Stimulated activated naive CD8-positive, alpha-beta T cell treated with anti-CD3 and anti-CD28 coated beads, Interleukin-15, Interleukin-2, amounts not matched to agents 100 U/mL and 50 U/mL, for 24 hours (primary cell): ENCODE measurements around the gene EIF4EBP2.

ENCODE experiments used
- ATAC-seq: fragments of 150-1000 bp; cut with Tn5 transposase; one replicate; pipeline ENCODE4 v1.10.0; 2021
- DNase-seq: peaks from one replicate; pipeline ENCODE4 v3.0.0; 2021

EIF4EBP2 gene

DNA sequence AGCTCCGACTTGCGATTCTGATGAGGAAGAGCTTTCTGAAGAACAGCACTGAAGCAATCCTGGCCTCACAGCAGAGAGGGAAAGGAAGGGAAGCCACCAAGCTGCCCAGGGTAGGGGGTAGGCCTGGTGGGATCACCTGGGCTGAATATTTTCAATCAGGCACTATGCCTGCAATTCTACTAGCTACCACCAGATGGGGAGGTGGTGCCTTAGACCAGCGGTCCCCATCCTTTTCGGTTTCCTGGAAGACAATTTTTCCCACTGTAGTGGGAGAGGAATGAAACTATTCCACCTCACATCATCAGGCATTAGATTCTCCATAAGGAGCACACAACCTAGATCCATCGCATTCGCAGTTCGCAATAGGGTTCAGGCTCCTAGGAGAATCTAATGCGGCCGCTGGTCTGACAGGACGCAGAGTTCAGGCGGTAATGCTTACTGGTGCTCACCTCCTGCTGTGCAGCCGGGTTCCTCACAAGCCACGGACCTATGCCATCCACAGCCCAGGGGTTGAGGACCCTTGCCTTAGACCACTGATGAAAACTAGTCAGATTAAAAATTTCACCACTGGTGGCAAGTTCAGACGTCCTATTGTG, 24.3 kb upstream of the EIF4EBP2 start:
- DNase-seq (peak; percentile 19), ATAC-seq (no peak)

DNA sequence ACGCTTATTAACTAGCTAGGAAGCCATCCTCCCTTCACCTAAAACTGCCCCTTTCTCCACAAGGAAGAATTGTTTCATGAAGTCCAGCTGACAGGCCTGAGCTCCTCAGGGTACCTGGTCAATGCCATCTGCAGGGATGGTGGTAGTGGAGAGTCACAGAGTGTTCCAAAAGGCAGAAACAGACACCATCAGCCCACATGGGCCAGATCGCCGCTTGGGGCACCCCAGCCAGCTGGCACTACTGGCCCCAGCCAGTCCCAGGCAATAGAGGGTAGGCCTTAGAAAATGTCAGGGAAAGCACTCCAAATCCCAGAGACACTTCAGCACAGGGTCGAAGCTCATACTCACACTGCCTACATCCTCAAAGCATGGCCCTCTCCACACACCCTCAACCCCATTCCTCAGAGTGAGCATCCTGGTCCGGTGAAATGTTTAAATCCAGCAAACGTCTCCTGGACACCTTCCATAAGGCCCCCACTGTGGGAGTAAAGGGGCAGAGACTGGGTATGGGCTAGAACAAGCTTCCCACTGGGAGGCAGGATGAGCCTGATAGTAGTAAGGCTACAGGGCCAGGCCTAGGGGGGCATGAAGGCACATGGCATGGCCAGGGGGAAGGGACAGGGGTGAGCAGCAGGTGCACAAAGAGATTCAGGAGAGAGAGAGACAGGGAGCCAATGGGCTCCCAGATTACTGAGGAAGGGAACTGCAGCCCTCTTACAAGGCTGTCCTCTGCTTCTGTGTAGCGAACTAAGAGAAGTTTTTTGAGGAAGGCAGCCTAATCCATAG, 23.4 kb upstream of the EIF4EBP2 start:
- ATAC-seq = no peak
- DNase-seq = no peak

DNA sequence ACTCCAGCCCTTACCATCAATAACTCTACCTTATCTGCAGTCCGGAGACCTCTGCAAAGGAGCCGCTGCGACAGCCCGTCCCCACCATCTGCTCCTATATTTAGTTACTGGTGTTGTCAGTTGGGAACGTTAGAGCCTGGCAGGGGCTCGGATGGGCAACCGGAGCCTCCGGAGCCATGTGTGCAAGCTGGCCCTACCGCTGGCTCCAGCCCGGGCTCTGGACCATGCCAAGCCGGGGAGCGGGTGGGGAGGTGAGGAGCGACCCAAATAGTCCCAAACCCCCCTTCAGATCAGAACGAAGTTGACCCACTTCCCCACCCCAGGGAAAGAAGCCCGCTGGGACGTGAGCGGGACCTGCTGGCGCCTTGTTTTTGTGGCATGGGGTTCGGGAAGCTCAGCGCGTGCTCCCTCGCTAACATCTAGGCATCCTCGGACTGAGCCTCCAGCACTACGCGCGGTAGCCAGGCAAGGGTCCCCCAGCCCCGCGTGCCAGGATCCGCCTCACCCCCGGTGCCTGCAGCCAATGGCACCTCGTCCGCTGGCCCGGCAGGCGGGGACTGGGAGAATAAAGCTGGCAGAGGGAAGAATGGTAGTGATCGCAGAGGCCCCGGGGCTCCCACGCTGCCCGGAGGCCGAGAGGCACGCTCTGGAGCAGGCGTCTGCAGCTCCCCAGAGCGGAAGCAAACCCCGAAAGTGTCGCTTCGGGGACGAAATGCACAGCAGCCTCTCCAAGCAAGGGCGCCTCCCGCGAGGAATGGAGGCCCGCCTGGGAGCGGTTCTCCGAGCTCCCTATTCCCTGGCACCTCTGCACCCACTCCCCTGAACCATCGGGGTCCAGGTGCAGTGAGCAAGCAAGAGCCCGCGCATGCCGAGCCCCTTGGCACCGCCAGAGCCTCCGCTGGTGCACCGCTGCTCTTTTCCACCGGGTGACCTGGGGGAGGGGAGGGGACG, 22.2 kb upstream of the EIF4EBP2 start:
- peak; percentile 52 for DNase-seq
- ATAC-seq = peak; percentile 37

DNA sequence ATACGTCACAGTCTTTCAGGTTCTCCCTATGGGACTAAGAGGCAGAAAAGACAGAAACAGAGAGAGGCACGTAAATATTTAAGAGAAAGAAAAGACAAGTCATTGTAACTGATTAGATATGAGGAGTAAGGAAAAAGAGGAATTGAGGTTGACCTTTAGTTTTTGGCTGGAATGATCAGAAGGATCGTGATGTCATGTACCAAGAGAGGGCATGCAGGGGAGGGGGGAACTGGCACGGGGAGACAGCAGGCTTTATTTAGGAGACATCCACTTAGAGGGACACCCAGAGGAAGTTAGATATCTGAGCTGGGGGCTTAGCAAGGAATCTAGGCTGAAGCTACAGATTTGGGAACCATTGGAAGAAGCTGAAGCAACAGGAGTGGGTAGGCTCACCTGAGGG, 12.3 kb upstream of the EIF4EBP2 start:
- ATAC-seq (no peak), DNase-seq (no peak)

DNA sequence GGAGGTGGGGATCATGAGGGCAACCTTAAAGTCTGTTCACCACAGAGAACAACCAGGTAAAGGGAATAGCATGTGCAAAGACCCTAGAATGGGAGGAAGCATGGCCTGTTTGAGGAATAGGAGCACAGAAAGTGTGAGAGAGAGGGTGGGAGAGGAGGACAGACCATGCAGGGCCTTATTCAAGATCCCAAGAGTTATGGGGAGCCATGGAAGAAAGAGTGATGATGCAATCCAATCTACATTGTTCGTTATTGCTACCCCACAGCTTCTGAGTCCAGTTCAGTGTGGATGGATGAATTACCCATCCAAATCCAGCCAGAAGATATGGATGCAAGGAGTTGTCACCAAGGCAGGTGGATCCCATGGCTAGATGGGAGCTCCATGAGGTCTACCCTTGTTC, 7.8 kb upstream of the EIF4EBP2 start:
- no peak for ATAC-seq
- no peak for DNase-seq

DNA sequence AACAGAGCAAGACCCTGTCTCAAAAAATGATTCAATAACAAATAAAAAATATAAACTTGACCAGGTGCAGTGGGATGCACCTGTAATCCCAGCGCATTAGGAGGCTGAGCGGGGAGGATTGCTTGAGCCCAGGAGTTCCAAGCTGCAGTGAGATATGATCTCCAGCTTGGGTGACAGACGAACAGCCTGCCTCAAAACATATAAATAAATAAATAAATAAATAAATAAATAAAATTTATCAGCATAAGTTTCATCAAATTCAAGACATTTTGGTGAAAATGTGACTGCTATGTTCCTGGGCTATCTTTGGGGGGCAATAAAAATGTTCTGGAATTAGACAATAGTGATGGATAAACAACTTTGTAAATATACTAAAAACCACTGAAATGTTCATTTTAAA, 4.8 kb upstream of the EIF4EBP2 start:
- ATAC-seq = no peak
- DNase-seq = no peak

DNA sequence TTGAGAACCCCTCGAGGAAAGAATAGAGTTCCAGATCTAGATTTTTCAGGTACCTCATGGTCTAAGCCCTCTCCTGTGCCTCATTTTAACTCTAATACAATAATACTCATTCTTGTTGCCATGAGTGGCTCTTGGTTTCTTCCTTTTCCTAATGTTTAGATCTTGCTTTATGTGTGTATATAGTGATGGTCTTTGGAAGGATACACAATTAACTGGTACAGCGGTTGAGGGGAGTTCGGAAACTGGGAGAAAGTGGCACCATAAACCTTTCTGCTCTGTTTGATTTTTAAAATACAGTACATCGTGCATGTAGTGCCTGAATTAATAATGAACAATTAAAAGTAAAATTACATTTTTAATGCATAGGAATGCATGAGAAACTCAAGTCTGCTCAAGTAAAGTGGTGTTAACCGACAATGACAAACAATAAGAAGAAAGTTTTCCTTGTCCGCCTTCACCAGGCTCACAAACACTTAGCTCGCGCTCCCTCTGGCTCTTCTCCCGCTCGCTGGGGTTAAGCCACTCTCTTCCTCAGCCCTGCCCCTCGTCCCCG, 386 bp upstream of the EIF4EBP2 start:
- ATAC-seq (no peak), DNase-seq (no peak)

DNA sequence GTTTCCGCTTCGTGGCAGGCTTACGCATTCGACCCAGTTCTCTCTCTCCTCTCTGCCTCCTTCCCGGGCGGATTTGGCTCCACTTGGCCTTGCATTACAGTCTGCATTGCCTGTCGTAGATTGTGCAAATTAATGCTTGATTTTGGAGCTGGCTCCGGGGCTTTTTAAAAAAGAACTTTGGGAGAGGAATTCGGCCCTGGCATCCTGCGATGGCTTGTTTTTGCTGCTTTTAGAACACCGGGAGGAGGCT, 767 bp downstream of the EIF4EBP2 start:
- DNase-seq = no peak
- no peak for ATAC-seq

DNA sequence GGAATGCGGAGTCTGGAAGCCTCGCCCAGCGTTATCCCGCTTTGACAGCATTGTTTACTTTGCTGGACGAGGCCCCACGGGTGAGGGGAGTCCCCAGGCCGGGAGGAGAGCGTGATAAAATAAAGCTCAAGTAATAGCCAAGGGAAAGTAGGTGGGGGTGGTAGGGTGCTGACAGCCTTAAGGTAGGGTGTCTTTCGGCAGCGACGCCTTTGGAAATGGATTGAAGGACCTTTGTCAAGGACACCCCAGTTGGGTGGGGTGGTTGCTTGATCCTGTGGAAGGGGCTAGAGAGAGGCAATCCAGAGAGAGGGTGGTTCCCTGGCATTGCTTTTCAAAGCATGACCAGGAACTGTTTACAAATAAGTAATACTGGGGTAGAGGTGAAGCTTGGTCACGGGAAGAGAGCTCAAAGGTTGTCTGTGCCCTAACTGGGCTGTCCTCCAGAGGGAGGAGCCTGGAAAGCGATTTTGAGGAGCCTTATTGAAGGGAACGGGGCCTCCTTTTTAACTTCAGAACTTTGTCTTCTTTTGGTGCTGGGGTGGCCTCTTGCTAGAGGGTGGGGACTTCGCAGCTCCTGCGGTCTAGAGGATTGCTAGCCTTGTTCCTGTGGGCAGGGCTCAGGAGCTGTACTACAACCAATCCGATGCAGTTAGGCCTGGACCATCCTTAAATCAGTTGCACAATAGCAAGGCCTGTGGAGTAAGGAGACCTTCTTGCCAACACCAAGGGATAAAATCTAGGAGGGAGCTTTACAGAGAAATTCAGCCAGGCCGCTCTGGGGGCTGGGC, 1.3 kb downstream of the EIF4EBP2 start:
- DNase-seq = peak; percentile 33
- peak; percentile 56 for ATAC-seq

DNA sequence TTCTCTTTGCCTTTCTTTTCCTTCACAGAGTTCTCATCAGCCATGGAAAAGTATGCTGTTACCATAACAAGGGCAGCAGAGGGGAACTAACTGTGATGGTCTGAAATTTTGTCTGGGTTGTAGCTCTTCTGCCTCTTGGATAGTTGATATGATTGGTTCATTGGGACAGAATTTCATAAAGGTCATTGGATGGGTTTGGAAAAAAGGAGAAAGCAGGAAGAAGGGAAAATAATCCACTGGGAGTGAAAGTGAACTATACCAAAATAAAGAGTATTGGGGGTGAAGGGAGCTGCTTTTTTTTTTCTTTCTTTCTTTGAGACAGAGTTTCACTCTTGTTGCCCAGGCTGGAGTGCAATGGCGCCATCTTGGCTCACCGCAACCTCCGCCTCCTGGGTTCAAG, 5.8 kb downstream of the EIF4EBP2 start:
- no peak for ATAC-seq
- DNase-seq = no peak

DNA sequence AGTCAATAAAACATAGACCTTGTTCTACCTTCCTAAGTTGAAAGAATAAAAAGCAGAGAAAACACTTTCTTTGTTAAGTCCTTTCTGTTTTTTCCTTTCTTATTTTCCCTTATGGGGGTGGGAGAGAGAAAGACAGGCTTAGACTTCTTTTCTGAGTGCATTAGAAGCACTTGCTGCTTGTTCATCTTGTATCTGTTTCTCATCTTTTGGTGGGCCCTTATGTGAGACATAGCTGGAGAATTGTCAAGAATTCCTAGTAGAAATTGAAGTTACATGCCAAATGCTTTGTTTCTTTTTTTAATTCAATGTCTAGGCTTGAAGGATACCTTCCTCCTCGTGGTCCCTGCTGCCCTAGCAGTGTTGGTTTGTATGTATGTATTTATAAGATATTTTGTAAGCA, 6.7 kb downstream of the EIF4EBP2 start:
- DNase-seq (no peak), ATAC-seq (no peak)

DNA sequence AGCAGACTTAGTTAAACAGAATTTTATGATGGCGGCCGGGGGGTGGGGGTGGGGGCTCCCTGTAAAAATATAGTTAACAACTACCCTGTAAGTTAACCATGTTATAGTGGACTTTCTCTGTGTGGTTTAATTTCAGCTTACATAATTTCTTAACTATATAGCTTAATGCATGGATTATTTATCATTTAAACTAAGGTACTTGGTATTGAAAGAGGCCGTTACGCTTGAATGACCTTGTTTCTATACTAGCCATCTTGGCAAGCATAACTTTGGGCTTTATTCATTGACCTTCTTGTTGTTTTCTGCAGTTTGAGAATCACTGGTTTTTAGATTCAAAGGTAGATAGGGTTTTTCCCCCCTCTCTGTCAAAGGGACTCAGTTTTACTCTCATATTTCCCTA, 8.4 kb downstream of the EIF4EBP2 start:
- ATAC-seq (no peak), DNase-seq (no peak)

DNA sequence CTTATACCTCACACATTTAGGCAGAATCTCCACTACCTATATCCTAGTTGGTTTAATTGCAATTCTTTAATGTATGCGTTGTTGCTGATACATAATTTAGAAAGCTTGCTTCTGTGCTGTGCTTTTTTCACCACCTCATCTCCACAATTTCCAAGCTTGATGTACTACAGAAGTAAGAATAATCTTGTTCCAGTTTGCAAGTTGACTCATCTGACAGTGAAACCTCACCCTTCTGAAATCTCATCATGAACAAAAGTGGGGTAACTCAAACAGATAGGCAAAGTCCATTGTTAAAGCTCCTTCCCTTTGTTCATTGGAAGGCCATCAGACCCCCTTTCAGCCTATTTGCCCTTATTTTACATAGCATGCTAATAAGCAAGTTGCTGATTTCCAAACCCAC, 13.6 kb downstream of the EIF4EBP2 start:
- ATAC-seq (peak; percentile 54), DNase-seq (no peak)

DNA sequence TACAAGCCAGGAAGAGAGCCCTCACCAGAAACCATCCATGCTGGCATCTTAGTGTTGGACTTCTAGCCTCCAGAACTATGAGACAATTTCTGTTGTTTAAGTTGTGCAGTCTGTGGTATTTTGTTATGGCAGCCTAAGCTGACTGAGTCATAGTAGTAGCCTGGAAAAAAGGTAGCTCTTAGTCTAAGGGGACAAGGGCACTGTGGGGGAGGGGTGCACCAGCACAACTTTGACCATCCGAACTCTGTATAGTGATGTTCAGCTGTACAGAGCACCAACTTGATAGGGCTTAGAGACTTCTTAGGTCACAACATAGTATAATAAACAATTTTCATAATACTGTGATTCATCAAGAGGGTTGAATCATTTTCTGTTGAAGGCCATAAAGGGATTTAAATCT, 14.3 kb downstream of the EIF4EBP2 start:
- ATAC-seq (peak; percentile 70), DNase-seq (no peak)

DNA sequence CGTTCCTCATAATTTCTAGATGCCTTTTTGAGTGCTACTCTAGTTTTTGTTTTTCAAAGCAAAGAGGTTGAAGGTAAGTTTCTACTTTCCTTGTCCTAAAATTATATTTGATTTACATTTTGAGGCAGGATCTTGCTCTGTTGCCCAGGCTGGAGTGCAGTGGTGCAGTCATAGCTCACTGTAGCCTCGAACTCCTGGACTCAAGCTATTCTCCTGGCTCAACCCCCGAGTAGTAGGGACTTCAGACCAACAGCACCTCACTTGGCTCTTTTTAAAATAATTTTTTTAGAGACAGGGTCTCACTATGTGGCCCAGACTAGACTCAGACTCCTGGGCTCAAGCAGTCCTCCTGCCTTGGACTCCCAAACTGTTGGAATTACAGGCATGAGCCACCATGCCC, 14.8 kb downstream of the EIF4EBP2 start:
- DNase-seq = no peak
- no peak for ATAC-seq

DNA sequence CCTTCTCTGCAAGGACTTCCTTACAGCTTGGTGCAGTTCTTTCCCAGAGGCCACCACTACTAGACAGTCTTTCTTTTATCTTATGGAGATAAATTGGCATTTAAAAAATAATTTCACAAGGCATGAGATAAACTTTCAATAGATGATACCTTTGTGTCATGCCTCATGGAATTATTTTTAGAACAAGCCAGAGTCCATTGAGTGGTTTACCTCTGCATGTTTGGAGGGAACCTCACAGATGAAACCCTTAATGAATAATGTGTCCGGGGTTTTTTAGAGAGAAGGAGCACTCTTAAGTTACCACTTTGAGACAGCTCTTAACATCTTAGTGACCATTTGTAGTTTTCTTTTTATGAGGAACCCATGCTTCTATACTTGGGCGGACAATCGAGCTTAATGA, 20.4 kb downstream of the EIF4EBP2 start:
- DNase-seq = no peak
- ATAC-seq = no peak

DNA sequence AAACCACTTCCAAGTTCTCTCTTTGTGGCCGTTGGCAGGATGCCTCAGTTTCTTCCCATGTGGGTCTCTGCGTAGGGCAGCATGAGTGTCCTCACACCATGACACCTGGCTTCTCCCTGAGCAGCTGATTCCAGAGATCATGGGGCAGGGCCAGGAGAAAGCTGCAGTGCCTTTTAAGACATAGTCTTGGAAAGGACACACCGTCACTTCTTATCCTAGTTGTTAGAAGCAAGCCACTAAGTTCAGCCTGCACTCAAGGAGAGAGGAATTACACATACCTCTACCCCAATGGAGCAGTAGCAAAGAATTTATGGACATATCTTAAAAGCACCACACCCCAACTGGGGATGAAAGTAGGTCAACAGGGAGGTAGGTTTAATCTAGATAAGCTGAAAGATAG, 21.2 kb downstream of the EIF4EBP2 start:
- no peak for ATAC-seq
- DNase-seq = no peak

DNA sequence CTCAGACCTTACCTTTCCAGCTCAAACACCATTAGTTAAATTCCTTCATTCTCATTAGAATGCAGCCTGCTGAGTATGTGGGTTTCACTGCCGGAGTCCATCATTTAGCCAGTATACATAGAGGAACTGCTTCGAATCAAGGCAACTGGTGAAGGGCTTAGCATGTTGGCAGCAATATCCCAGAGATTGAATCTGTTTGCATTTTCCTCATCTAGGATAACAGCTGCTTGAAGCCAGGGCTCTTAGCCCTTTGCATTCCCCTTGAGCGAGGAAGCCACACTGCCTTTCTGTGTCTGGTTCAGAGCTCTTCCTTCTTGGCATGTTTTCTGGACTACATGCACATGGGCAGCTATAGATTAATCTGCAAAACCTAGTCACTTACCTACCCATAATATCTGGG, 22.9 kb downstream of the EIF4EBP2 start:
- no peak for DNase-seq

DNA sequence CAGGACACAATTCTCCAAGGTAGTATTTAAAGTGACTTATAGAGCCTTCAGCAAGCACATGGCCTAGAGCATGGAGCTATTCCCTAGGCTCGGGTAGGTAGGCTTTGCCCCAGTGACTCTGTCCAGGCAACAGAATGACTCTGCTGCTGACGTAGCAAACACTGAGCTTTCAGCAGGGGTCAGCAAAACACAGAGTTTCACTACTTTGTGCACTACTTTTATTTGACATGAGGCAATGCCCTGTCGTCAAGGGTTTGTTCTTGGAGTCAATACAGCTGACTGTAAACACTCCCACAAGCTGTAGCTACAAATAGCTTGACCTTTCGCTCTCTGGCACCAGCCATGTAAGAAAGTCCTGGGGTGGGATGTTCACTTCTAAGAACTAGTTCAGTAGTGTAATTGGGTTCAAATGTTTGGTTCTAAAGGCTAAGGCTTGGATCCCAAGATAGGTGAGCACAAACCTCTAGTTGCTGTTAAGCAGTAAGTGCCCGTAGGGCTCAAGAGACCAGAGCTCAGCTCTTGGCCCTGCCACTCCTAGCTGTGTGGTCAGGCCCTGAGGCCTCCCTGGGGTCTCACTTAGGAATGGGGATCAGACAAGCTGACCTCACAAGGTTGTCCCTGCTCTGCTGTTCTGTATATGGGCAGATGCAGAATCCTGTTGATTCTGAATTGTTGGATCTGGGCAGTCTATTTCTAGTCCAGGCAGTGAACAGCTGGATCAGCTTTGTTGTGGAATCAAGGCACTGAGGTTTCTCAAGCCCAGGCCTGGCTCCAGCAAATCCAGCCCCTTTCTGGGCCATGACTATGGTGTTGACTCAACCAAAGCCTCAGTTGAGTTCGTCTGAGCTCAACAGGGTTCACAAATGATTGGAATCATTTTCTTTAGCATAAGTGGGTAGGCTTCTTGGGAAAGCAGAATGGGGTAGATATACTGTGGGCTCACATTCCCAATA, 26.8 kb downstream of the EIF4EBP2 start:
- DNase-seq (no peak), ATAC-seq (no peak)

More for the DNA sequence above, 22.9 kb downstream of the EIF4EBP2 start:
- no peak for ATAC-seq

DNA sequence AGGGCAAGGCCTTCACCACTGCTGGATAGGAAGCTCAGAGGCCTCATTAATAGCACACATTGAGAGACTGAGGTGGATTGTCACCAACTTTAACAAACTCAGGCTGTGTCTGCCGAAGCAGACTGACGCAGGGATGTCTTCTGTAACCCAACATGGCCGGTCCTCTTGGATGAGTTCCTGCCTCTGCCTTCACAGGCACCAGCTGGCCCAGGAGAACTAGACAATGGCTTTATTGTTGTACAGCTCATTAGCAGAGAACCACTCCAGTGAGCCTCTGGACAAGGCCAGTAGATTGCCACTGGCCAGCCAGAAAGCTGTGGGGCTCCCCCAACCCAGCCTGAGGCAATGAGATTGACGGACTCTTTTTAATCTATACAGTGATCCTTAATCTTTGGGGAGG, 28.2 kb downstream of the EIF4EBP2 start:
- ATAC-seq (no peak), DNase-seq (no peak)
